Activated CD4-positive, alpha-beta T cell treated with anti-CD3 and anti-CD28 coated beads, Interleukin-2, amount 50 U/mL, for 16 hours (primary cell): Measurements from ENCODE around the gene TMEM178A.
"Not testable (repeated sequence)": the region's sequence is repeated elsewhere in the genome, so short reads cannot be mapped to it uniquely, and the experiment has no call there.

Experiments
- DNase-seq: peaks from one replicate; pipeline ENCODE4 v3.0.0-alpha.2; 2020

Gene TMEM178A

GRCh38 chr2:39718483-39718882 lies 52.8 kb downstream of the TMEM178A start:
- DNase-seq, result no peak

- DNase-seq, result no peak
Observed at GRCh38 chr2:39719317-39719716, 53.6 kb downstream of the TMEM178A start.

GRCh38 chr2:39720970-39721369 lies 55.3 kb downstream of the TMEM178A start:
- no peak for DNase-seq

- DNase-seq, result no peak
Observed at GRCh38 chr2:39723497-39723896, 57.8 kb downstream of the TMEM178A start.

- no peak for DNase-seq
Observed at GRCh38 chr2:39723946-39724827, 58.5 kb downstream of the TMEM178A start.

GRCh38 chr2:39724828-39725144 lies 59.1 kb downstream of the TMEM178A start:
- DNase-seq, result no peak

GRCh38 chr2:39725401-39725800 lies 59.7 kb downstream of the TMEM178A start:
- DNase-seq, result no peak

GRCh38 chr2:39728085-39728484 lies 62.4 kb downstream of the TMEM178A start:
- DNase-seq, result not testable (repeated sequence)

GRCh38 chr2:39728941-39729351 lies 63.2 kb downstream of the TMEM178A start:
- DNase-seq, result peak; percentile 18

- no peak for DNase-seq
Observed at GRCh38 chr2:39730276-39730675, 64.6 kb downstream of the TMEM178A start.

GRCh38 chr2:39730685-39731302 lies 65.1 kb downstream of the TMEM178A start:
- DNase-seq, result peak; percentile 20

- DNase-seq, result no peak
Observed at GRCh38 chr2:39731546-39731945, 65.8 kb downstream of the TMEM178A start.

- DNase-seq, result no peak
Observed at GRCh38 chr2:39732482-39732881, 66.8 kb downstream of the TMEM178A start.

GRCh38 chr2:39733070-39733674 lies 67.5 kb downstream of the TMEM178A start:
- DNase-seq, result no peak

- no peak for DNase-seq
Observed at GRCh38 chr2:39734445-39734844, 68.7 kb downstream of the TMEM178A start.

GRCh38 chr2:39735648-39736047 lies 69.9 kb downstream of the TMEM178A start:
- DNase-seq, result no peak

GRCh38 chr2:39736640-39737039 lies 70.9 kb downstream of the TMEM178A start:
- no peak for DNase-seq

- DNase-seq, result no peak
Observed at GRCh38 chr2:39737661-39738060, 71.9 kb downstream of the TMEM178A start.

- no peak for DNase-seq
Observed at GRCh38 chr2:39738936-39739335, 73.2 kb downstream of the TMEM178A start.

- DNase-seq, result no peak
Observed at GRCh38 chr2:39739386-39739785, 73.7 kb downstream of the TMEM178A start.

GRCh38 chr2:39741871-39742270 lies 76.2 kb downstream of the TMEM178A start:
- no peak for DNase-seq

GRCh38 chr2:39743269-39743776 lies 77.6 kb downstream of the TMEM178A start:
- DNase-seq, result no peak

- no peak for DNase-seq
Observed at GRCh38 chr2:39755466-39755865, 89.7 kb downstream of the TMEM178A start.

GRCh38 chr2:39757156-39757555 lies 91.4 kb downstream of the TMEM178A start:
- no peak for DNase-seq
